ENCODE results near the gene TMEM238. TPM values are rescaled to one million over a fixed set of nuclear protein-coding genes. Genes with fewer than 3 reads are reported as not detected.

Gene TMEM238
- total and polyA plus RNA-seq, 9 of the 15 experiments (the other 6 are each of a cell fraction or from before 2014, with no cell fraction given): 0.18 to 5.1 (median 1.3) TPM; not detected in 4

DNA sequence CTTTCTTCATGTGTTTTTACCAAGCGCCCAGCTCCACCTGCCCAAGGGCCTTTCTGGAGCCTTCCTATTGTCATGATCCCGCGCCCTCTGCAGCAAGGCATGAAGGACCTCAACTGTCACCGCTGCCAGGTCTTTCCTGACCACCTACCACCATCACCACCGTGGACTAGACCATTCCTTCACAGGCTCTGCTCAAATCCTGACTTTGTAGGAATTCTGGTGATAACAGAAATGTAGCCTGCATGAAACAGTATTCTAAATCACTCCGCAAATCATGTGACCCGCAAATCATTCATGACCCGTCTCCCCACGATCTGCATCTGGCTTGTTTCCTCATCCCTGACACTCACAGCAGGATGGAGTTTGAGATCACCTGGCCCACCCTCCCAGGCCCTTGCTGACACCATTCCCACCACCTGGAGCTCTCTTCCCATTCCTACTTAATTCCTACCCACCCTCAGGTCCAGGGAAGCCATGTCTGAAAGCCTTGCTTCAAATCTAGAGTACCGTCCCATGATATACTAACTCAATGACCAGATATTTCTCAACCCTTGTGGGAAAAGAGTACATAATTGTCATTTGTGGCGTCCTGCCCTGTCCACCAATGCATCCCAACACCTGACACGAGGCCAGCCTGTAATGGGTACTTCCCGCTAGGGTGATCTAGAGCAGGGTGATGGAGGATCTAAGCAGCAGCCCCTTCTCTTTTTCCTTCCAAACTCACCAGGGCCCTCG is 22.2 kb upstream of the TMEM238 start (continued):
- TF ChIP-seq, protein P1, sequence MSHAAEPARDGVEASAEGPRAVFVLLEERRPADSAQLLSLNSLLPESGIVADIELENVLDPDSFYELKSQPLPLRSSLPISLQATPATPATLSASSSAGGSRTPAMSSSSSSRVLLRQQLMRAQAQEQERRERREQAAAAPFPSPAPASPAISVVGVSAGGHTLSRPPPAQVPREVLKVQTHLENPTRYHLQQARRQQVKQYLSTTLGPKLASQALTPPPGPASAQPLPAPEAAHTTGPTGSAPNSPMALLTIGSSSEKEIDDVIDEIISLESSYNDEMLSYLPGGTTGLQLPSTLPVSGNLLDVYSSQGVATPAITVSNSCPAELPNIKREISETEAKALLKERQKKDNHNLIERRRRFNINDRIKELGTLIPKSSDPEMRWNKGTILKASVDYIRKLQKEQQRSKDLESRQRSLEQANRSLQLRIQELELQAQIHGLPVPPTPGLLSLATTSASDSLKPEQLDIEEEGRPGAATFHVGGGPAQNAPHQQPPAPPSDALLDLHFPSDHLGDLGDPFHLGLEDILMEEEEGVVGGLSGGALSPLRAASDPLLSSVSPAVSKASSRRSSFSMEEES (CRISPR knock-in tag; IDR thresholded peaks at IDR 0.05): peak; percentile 67
- TF ChIP-seq, protein P2, sequence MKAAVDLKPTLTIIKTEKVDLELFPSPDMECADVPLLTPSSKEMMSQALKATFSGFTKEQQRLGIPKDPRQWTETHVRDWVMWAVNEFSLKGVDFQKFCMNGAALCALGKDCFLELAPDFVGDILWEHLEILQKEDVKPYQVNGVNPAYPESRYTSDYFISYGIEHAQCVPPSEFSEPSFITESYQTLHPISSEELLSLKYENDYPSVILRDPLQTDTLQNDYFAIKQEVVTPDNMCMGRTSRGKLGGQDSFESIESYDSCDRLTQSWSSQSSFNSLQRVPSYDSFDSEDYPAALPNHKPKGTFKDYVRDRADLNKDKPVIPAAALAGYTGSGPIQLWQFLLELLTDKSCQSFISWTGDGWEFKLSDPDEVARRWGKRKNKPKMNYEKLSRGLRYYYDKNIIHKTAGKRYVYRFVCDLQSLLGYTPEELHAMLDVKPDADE (conservative IDR thresholded peaks at IDR 0.05; ENCODE audit: control insufficient read depth, low read depth, low read length): no peak
- no peak for TF ChIP-seq NFXL1 (CRISPR knock-in tag; IDR thresholded peaks at IDR 0.05)
- no peak for TF ChIP-seq TCF3 (CRISPR knock-in tag; IDR thresholded peaks at IDR 0.05)
- TF ChIP-seq PCBP2 (IDR thresholded peaks at IDR 0.05; ENCODE audit: low read depth, low read length, poor library complexity, severe bottlenecking): no peak
- TF ChIP-seq DPF2 (IDR thresholded peaks at IDR 0.05): no peak
- no peak for TF ChIP-seq L3MBTL2 (IDR thresholded peaks at IDR 0.05)
- TF ChIP-seq HNRNPUL1 (IDR thresholded peaks at IDR 0.05; ENCODE audit: low read length): 0 out of 2 replicates have a peak, but pooled peaks have one; percentile 29
- TF ChIP-seq SIN3A (IDR thresholded peaks at IDR 0.05; ENCODE audit: borderline replicate concordance in 2 of 2, control insufficient read depth in 1 of 2, low read depth in 2 of 2, low read length in 2 of 2): peak in 1 of 2 experiments; percentile 45; a peak in 2 of 4 replicates
- TF ChIP-seq ZNF143 (CRISPR knock-in tag; IDR thresholded peaks at IDR 0.05): peak; percentile 21; the same call in 1 of the 2 replicates

Measured in K562 (cell line).